Measurements from ENCODE around the gene CYYR1.

The CYYR1 gene

GRCh38 chr21:26572702-26573381 is at the start of gene CYYR1:
Gene CYYR1, minus strand, starts transcription at chr21:26573286. Its CDS starts 346 bp downstream, at chr21:26572940.
- DNase-seq, result peak; percentile 86

- DNase-seq, result no peak
Observed at GRCh38 chr21:26617176-26617575, 44.1 kb upstream of the CYYR1 start.

GRCh38 chr21:26614251-26614650 is 41.2 kb upstream of the CYYR1 start:
- no peak for DNase-seq

GRCh38 chr21:26599261-26599660 is 26.2 kb upstream of the CYYR1 start:
- DNase-seq, result no peak

GRCh38 chr21:26597981-26598380 is 24.9 kb upstream of the CYYR1 start:
- DNase-seq, result no peak

GRCh38 chr21:26597031-26597430 is 23.9 kb upstream of the CYYR1 start:
- no peak for DNase-seq

GRCh38 chr21:26595971-26596370 is 22.9 kb upstream of the CYYR1 start:
- DNase-seq, result no peak

GRCh38 chr21:26593800-26594199 is 20.7 kb upstream of the CYYR1 start:
- no peak for DNase-seq

- no peak for DNase-seq
Observed at GRCh38 chr21:26591543-26591942, 18.5 kb upstream of the CYYR1 start.

GRCh38 chr21:26588446-26588845 is 15.4 kb upstream of the CYYR1 start:
- DNase-seq, result no peak

GRCh38 chr21:26587736-26588201 is 14.7 kb upstream of the CYYR1 start:
- no peak for DNase-seq

GRCh38 chr21:26583769-26584168 is 10.7 kb upstream of the CYYR1 start:
- DNase-seq, result no peak

GRCh38 chr21:26581818-26582217 is 8.7 kb upstream of the CYYR1 start:
- no peak for DNase-seq

GRCh38 chr21:26572076-26572701 is 897 bp downstream of the CYYR1 start:
- no peak for DNase-seq

GRCh38 chr21:26570203-26570602 is 2.9 kb downstream of the CYYR1 start:
- DNase-seq, result peak; percentile 59

GRCh38 chr21:26565546-26565945 is 7.5 kb downstream of the CYYR1 start:
- no peak for DNase-seq

- no peak for DNase-seq
Observed at GRCh38 chr21:26565111-26565510, 8.0 kb downstream of the CYYR1 start.

GRCh38 chr21:26563856-26564503 is 9.1 kb downstream of the CYYR1 start:
- no peak for DNase-seq

GRCh38 chr21:26560612-26561011 is 12.5 kb downstream of the CYYR1 start:
- DNase-seq, result no peak

GRCh38 chr21:26559099-26559498 is 14.0 kb downstream of the CYYR1 start:
- no peak for DNase-seq

GRCh38 chr21:26557106-26557505 is 16.0 kb downstream of the CYYR1 start:
- no peak for DNase-seq

- DNase-seq, result no peak
Observed at GRCh38 chr21:26555540-26556146, 17.4 kb downstream of the CYYR1 start.

- DNase-seq, result no peak
Observed at GRCh38 chr21:26554365-26554764, 18.7 kb downstream of the CYYR1 start.

GRCh38 chr21:26553898-26554297 is 19.2 kb downstream of the CYYR1 start:
- DNase-seq, result no peak

Measured in islet precursor cell (in vitro differentiated cells).